NCI-H446 treated with DMSO at 0.1 percent for 48 hours (cell line): Measurements from ENCODE around the gene ARHGEF40.
A peak's percentile ranks its signal among the peaks of the same experiment; 100 is the strongest.

Experiments
- DNase-seq: peaks from one replicate; lab custom pipeline; 2025; lab: John Stamatoyannopoulos, UW

The ARHGEF40 gene

DNA sequence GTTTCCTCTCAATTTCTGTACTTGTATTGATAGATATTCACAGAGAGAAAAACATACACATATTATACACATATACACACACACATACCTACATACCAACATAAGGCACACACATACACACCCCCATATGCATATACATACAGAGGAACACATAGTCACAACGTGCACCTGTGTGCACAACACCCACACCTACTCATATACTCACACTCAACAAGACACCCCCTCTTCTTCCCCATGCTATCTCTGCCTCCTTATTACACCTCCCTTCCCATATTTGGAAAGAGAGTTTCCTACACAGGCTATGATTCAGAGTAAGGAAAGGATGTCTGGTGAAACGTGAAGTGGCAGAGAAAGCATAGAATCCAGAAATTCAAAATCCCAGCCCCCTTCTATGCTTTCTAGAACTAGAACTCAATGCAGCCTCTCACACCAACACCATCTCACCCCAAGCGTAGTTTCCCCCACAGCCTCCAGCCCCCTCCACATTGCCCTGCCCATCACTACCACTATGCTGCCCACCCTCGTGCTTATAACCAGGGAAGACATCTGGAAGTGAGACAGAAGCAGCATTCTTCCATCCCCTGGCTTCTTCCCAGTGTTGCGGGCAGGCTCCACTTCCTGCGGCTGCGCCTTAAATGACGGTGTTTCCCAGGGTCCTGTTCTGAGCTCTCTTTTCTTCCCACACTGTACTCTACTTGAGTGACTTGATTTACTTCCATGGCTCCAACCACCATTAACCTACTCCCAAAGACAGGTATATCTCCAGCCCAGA lies 10.1 kb upstream of the ARHGEF40 start:
- no peak for DNase-seq

GRCh38 chr14:21060614-21061346 lies 9.3 kb upstream of the ARHGEF40 start:
- DNase-seq: no peak

GRCh38 chr14:21061347-21061668 lies 8.8 kb upstream of the ARHGEF40 start:
- DNase-seq: no peak

- peak; percentile 18 for DNase-seq
Measured at GRCh38 chr14:21063479-21063878, 6.6 kb upstream of the ARHGEF40 start.

DNA sequence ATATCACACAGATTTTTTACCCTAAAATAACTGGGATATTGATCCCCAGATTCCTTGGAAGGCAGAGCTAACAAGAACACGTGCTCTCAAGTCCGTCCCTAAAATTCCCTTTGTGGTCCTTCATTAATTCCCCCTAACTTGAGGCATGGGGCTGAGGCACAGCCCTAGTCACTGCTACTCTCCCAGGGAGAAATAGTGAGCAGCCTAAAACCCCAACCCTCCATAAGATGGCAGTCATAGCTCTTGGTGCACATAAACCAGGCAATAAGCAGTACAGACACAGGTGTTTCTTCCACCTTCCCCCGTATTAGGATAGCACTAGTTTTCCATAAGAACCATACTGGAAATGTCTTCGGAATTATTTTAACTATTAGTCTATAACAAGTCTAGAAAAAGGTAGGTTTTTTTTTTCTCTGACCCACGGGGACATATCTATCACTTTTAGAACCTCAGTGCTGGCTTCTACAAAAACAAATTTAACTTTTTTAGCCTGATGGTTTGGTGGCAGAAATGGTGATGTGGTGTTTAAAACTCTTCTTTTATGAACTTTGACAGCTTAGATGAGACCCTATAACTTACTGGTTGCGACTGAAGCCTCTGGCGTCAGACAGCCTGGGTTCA lies 3.1 kb upstream of the ARHGEF40 start:
- DNase-seq: no peak

DNA sequence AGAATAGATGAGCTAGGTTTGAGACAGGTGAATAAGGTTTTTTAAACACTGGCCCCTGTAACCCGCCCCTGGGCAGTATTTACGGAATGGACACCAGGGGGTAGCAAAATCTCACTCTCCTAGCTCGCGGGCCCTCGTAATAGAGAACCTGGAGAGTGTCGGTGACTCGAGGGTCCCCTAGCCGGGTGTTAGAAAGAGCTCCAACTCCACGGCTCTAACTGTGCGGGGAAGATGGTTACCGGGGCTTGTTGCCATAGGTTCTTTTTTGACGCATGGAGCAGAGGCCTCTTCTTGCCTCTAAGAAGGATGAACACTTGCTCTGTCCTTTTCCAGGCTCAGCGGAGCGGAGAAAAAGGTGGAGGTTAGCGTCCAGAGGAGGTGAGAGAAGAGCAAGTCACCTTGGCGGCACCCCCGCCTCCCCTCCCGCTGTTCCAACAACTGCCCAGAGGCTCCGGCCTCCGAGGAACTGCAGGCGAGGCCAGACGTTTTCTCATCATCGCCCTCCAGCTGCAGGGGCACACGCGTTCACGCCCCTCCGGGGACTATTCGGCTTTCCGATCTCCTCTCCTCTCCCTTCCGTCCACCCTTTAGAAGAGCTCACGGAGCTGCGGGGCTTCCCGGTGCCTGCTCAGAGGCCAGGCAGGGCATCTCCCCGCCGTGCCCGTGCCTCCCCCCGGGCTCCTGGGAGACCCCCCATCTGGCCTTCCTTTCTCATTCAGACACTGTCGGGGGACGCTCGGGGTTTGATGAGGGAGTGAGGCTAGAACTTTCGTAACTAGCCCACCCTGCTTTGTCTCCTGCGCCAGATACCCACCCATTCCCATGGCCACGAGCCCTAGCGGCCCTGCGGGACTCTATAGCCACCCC lies 1.4 kb upstream of the ARHGEF40 start:
- DNase-seq: peak; percentile 27

GRCh38 chr14:21069388-21070082 lies 569 bp upstream of the ARHGEF40 start:
- DNase-seq: no peak

DNA sequence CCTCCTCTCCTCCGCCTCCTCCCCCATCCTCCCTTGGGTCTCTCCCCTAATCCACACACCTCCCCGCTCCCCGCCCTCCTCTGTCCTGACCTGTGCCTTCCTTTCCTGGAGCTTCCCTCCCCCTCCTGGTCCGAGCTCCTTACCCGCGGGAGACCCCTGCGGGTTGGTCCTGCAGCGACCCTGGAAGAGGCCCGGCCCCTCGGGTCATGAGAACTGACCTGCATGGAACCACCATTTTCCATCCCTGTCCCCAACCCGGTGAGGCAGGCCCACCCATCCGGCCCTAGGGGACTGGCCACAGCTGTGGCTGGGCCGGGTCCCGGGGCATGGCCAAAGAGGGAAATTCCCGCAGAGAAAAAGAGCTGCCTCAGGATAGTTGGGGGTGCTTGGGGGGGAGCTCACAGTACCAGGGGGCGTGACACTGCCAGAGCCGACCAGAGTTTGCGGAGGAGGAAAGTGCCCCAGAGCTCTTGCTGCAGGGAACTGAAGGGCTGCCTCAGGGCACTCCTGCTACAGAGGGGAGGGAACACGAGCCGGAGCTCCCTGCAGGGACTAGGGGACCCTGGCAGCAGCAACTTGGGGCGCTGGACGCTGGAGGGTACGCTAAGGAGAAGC lies 613 bp downstream of the ARHGEF40 start:
- no peak for DNase-seq

DNA sequence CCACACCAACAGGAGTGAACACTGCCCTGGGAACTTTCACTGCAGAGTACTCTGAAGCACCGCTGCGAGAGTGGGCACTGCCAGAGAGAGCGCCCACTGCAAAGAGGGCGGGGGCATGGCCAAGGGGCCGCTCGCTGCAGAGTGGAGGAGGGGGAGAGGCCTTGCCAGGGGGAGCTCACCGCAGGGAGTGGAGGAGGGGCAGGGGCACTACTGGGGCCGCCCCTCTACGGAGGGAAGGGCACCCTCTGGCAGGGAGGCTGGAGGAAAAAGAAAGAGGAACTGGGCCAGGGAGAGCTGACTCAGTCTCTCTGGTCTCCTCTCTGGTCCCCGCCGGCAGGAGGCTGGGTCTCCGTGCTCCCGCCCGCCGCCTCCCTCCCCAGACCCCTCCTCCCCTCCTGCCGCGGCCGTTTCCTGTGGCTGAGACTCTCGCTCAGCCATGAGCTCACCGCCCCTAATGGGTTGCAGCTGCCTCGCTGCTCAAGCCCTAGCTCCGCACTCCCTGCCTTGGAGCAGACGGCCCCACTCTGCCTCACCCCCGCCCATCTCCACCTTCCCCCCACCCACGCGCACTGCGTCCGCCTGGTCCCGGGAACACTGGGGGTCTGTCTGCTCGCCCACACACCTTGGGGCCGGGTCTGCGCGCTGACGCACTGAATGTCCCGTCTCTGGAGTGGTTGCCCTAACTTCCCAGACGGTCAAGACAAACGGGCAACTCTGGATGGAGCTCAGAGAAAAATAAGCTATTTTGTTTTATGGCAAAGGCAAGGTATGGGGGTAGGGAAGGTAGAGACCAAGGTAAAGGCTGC lies 1.3 kb downstream of the ARHGEF40 start:
- peak; percentile 56 for DNase-seq

GRCh38 chr14:21072031-21072473 lies 1.9 kb downstream of the ARHGEF40 start:
- DNase-seq: no peak

- DNase-seq: no peak
Measured at GRCh38 chr14:21072781-21073339, 2.8 kb downstream of the ARHGEF40 start.

GRCh38 chr14:21073921-21074320 lies 3.8 kb downstream of the ARHGEF40 start:
- no peak for DNase-seq

- no peak for DNase-seq
Measured at GRCh38 chr14:21074398-21075272, 4.5 kb downstream of the ARHGEF40 start.

- DNase-seq: no peak
Measured at GRCh38 chr14:21075719-21076437, 5.8 kb downstream of the ARHGEF40 start.

GRCh38 chr14:21077672-21078071 lies 7.6 kb downstream of the ARHGEF40 start:
- no peak for DNase-seq

DNA sequence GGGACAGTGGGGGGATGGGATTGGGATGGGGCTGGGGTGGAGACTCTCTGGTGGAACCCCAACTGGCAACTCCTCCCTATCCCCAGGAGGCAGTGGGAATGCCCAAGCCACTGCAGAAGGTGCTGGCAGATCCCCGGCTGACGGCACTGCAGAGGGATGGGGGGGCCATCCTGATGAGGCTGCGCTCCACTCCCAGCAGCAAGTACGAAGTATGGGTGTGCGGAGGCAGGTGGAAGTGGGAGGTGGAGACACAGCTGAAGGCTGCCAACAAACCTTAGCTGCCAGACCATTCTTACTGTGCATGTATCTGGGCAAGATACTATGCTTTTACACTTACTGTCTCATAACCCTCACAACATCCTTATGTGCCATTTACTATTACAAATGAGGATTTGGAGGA lies 8.2 kb downstream of the ARHGEF40 start:
- DNase-seq: no peak

GRCh38 chr14:21078726-21079125 lies 8.6 kb downstream of the ARHGEF40 start:
- no peak for DNase-seq

GRCh38 chr14:21081521-21082142 lies 11.5 kb downstream of the ARHGEF40 start:
- no peak for DNase-seq
